Breast epithelium (tissue), 3 donors: ENCODE data around the gene FPGS.

Source experiments
- POLR2A ChIP-seq: fragments of 450-650 bp; IDR thresholded peaks from one replicate; pipeline ENCODE4 v1.6.1; 2016; ENCODE audit warnings: antibody characterized with exemption, mild to moderate bottlenecking, moderate library complexity
- POLR2AphosphoS5 ChIP-seq, 3 donors: sonication (generic); formaldehyde crosslinking; IDR thresholded peaks; one replicate each; pipeline ENCODE4 v1.6.1; 2017; ENCODE audit warnings: antibody characterized with exemption in 3 of 3
- TF ChIP-seq, protein P1 (sequence below), 3 donors: fragments of 450-650 bp; IDR thresholded peaks; one replicate each; pipeline ENCODE4 v1.5.1; 2016 to 2017; ENCODE audit warnings: antibody characterized with exemption in 3 of 3, mild to moderate bottlenecking in 3 of 3, moderate library complexity in 3 of 3

DNA sequence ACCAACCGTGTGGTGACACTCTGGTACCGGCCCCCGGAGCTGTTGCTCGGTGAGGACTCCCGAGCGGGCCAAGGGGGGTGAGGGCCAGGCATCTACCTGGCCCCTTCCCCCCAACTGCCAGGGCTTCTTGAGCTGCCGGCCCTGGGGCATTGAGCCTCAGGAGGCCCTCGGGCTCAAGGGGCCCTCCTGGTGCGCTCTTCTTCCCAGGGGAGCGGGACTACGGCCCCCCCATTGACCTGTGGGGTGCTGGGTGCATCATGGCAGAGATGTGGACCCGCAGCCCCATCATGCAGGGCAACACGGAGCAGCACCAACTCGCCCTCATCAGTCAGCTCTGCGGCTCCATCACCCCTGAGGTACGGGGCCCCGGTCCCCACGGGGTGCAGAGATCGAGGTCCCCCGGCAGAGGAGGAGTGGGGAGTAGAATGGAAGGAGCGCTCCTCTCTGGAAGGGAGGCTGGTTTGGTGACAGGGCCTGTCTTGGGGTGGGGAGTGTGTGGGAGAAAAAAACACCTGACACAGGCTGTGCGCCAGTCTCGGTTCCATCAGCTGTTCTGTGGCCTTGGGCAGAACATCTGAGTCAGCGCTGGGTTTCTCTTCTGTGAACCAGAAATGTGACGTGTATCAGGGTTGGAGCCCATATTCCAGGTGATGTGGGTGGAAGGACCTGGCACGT is 14.2 kb upstream of the FPGS start:
- TF ChIP-seq, protein P1, sequence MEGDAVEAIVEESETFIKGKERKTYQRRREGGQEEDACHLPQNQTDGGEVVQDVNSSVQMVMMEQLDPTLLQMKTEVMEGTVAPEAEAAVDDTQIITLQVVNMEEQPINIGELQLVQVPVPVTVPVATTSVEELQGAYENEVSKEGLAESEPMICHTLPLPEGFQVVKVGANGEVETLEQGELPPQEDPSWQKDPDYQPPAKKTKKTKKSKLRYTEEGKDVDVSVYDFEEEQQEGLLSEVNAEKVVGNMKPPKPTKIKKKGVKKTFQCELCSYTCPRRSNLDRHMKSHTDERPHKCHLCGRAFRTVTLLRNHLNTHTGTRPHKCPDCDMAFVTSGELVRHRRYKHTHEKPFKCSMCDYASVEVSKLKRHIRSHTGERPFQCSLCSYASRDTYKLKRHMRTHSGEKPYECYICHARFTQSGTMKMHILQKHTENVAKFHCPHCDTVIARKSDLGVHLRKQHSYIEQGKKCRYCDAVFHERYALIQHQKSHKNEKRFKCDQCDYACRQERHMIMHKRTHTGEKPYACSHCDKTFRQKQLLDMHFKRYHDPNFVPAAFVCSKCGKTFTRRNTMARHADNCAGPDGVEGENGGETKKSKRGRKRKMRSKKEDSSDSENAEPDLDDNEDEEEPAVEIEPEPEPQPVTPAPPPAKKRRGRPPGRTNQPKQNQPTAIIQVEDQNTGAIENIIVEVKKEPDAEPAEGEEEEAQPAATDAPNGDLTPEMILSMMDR (IDR thresholded peaks at IDR 0.05) = no peak
- TF ChIP-seq POLR2AphosphoS5 (IDR thresholded peaks at IDR 0.05) = no peak
- TF ChIP-seq POLR2A = no peak
